Mesenchymal stem cell (in vitro differentiated cells and primary cell): ENCODE results near the gene IQGAP1.

Experiments used
- DNase-seq: peaks from one replicate; pipeline ENCODE4 v3.0.0-alpha.2; 2013
- H2AFZ ChIP-seq: one replicate; pipeline ENCODE4 v1.6.1; 2013; ENCODE audit warnings: low read depth, mild to moderate bottlenecking, control low read depth, inconsistent platforms, low read length, moderate library complexity
- H2AK5ac ChIP-seq: 2 replicates; pipeline ENCODE4 v1.6.1; 2013; ENCODE audit warnings: low read length, moderate library complexity, mild to moderate bottlenecking, inconsistent platforms; ENCODE audit not compliant: severe bottlenecking
- H2BK120ac ChIP-seq: one replicate; pipeline ENCODE4 v1.6.1; 2013; ENCODE audit warnings: low read depth, mild to moderate bottlenecking, inconsistent platforms, low read length, moderate library complexity
- H2BK12ac ChIP-seq, 2 experiments: one replicate each; pipeline ENCODE4 v1.6.1; 2013; ENCODE audit warnings: inconsistent platforms in 2 of 2, low read length in 2 of 2, mild to moderate bottlenecking in 2 of 2, moderate library complexity in 2 of 2, control low read depth in 1 of 2
- H2BK15ac ChIP-seq: one replicate; pipeline ENCODE4 v1.6.1; 2013; ENCODE audit warnings: mild to moderate bottlenecking, low read depth, inconsistent platforms; ENCODE audit not compliant: poor library complexity, severe bottlenecking
- H2BK5ac ChIP-seq: 2 replicates; pipeline ENCODE4 v1.6.1; 2013; ENCODE audit warnings: low read depth, mild to moderate bottlenecking, low read length, control low read depth, inconsistent platforms; ENCODE audit not compliant: poor library complexity, severe bottlenecking
- H3K14ac ChIP-seq, 2 experiments: one replicate each; pipeline ENCODE4 v1.6.1; 2013; ENCODE audit warnings: inconsistent platforms in 2 of 2, low read length in 2 of 2, control low read depth in 1 of 2, mild to moderate bottlenecking in 1 of 2, moderate library complexity in 1 of 2
- H3K18ac ChIP-seq, 2 experiments: one replicate each; pipeline ENCODE4 v1.6.1; 2013; ENCODE audit warnings: inconsistent platforms in 2 of 2, low read length in 2 of 2, control low read depth in 1 of 2, low read depth in 1 of 2, mild to moderate bottlenecking in 1 of 2
- H3K23ac ChIP-seq, 2 experiments: one replicate each; pipeline ENCODE4 v1.6.1; 2013; ENCODE audit warnings: inconsistent platforms in 2 of 2, low read length in 2 of 2, mild to moderate bottlenecking in 2 of 2, moderate library complexity in 2 of 2, control low read depth in 1 of 2
- H3K27ac ChIP-seq: 2 replicates; pipeline ENCODE4 v1.5.1; 2013; ENCODE audit warnings: mild to moderate bottlenecking, moderate library complexity, low read length, control low read depth, inconsistent platforms; ENCODE audit not compliant: poor library complexity, severe bottlenecking
- H3K27me3 ChIP-seq, 2 experiments: 2 replicates each; pipeline versions ENCODE4 v1.6.1 to v1.7.0; 2013; ENCODE audit warnings: low read length in 2 of 2, mild to moderate bottlenecking in 2 of 2, moderate library complexity in 2 of 2, control low read depth in 1 of 2, inconsistent platforms in 1 of 2; ENCODE audit not compliant: control insufficient read depth in 1 of 2, insufficient read depth in 1 of 2
- H3K36me3 ChIP-seq, 2 experiments: 2 replicates each; pipeline versions ENCODE4 v1.6.1 to v1.7.0; 2013; ENCODE audit warnings: low read length in 2 of 2, control low read depth in 1 of 2, inconsistent platforms in 1 of 2, low read depth in 1 of 2, mild to moderate bottlenecking in 1 of 2; ENCODE audit not compliant: insufficient read depth in 2 of 2, control insufficient read depth in 1 of 2
- H3K4ac ChIP-seq, 2 experiments: one replicate each; pipeline ENCODE4 v1.6.1; 2013; ENCODE audit warnings: inconsistent platforms in 2 of 2, low read length in 2 of 2, mild to moderate bottlenecking in 2 of 2, moderate library complexity in 2 of 2, control low read depth in 1 of 2, low read depth in 1 of 2
- H3K4me1 ChIP-seq: 2 replicates; pipeline ENCODE4 v1.6.1; 2013; ENCODE audit warnings: low read depth, low read length, control low read depth; ENCODE audit not compliant: control insufficient read depth, insufficient read depth
- H3K4me2 ChIP-seq: 2 replicates; pipeline ENCODE4 v1.6.1; 2013; ENCODE audit warnings: low read length, mild to moderate bottlenecking, inconsistent platforms; ENCODE audit not compliant: poor library complexity, severe bottlenecking
- H3K4me3 ChIP-seq, 2 experiments: 2 replicates each; pipeline versions ENCODE4 v1.5.1 to v1.7.0; 2013; ENCODE audit warnings: low read length in 2 of 2, mild to moderate bottlenecking in 2 of 2, control low read depth in 1 of 2, low read depth in 1 of 2; ENCODE audit not compliant: insufficient read depth in 1 of 2
- H3K79me1 ChIP-seq: replicated peaks from 2 replicates; pipeline ENCODE4 v1.6.1; 2013; ENCODE audit warnings: mild to moderate bottlenecking, control low read depth, low read length, inconsistent platforms; ENCODE audit not compliant: poor library complexity, severe bottlenecking
- H3K9ac ChIP-seq: 2 replicates; pipeline ENCODE4 v1.7.0; 2013; ENCODE audit warnings: mild to moderate bottlenecking, low read length, moderate library complexity
- H3K9me3 ChIP-seq: 2 replicates; pipeline ENCODE4 v1.7.0; 2013; ENCODE audit warnings: mild to moderate bottlenecking, low read length; ENCODE audit not compliant: control insufficient read depth
- H4K8ac ChIP-seq: one replicate; pipeline ENCODE4 v1.6.1; 2013; ENCODE audit warnings: inconsistent platforms, mild to moderate bottlenecking, low read length, moderate library complexity
- H4K91ac ChIP-seq: one replicate; pipeline ENCODE4 v1.6.1; 2013; ENCODE audit warnings: mild to moderate bottlenecking, low read length, inconsistent platforms
- WGBS: methylation state at CpG from one replicate; pipeline ENCODE4 v1.1.7; 2013; ENCODE audit warnings: mixed read lengths; 5-methylcytosine and 5-hydroxymethylcytosine counted together

Gene IQGAP1

DNA sequence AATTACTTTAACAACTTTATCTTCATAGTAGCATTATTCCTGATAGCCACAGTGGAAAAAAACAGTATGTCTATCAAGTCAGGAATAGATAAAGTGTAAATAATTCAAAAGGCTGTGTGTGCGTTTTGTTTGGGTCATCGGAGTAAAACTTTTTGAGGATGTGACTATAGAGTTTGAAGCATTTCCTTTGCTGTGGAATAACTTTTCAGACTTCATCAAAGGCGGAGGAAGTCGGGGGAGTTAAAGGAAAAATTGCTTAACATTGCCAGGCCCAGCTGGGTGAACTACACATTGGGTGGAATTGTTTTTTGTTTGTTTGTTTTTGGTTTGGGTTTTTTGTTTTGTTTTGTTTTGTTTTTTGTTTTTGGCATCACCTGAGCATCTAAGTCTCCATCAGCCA lies 71.3 kb downstream of the IQGAP1 start:
- Histone ChIP-seq H2BK12ac (no peak overlapping the region), H3K4me3 (no peak overlapping the region), H3K4me1 (peaks cover under 1% of the 10 kb centered on the region), H3K18ac (no peak overlapping the region), H2BK5ac (no peak overlapping the region), H2AFZ (no peak overlapping the region), H4K91ac (no peak overlapping the region), H3K27me3 (no peaks in the 10 kb centered on the region), H3K14ac (no peak overlapping the region), H3K9me3 (no peaks in the 10 kb centered on the region), H3K4me2 (no peak overlapping the region), H2BK120ac (no peak overlapping the region), H3K36me3 (peaks cover 17 to 56% of the 10 kb centered on the region in 2 experiments), H3K4ac (no peak overlapping the region), H3K79me1 (peaks cover 18% of the 10 kb centered on the region), H3K9ac (peak overlapping the region; percentile 39), H3K27ac (no peak overlapping the region), H4K8ac (no peak overlapping the region), H3K23ac (no peak overlapping the region), H2BK15ac (no peak overlapping the region), H2AK5ac (no peak overlapping the region)
- 76% methylated on average over 4 of the region's 4 CpGs for WGBS
- DNase-seq, result no peak

DNA sequence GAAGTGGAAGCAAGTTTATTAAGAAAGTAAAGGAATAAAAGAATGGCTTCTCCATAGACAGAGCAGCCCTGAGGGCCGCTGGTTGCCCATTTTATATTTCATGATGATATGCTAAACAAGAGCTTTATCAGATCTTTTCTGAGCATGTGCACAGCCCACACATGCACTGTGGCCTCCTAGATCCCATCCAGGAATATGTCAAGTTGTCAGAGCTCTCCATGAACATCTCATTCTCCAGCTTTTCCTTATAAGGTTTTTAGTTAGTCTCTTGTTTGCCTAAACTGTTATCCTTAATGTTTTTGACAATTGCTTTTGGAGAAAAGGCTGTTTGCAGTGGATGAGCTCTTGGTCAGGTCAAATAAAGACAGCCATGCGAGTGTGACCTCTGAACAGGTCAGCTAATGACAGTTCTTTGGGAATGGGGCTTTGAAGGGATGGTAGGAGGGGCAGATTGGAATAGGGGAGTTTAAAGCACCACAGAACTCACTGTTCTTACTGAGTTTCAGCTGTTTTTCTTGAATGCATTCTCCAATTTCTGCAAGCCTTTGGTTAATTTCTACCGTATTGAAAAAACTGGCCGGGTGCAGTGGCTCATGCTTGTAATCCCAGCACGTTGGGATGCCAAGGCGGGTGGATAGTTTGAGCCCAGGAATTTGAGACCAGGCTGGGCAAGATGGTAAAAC lies 72.2 kb downstream of the IQGAP1 start:
- Histone ChIP-seq H3K27me3 (no peaks in the 10 kb centered on the region), H2BK12ac (no peak overlapping the region), H4K91ac (no peak overlapping the region), H3K4me2 (no peak overlapping the region), H4K8ac (no peak overlapping the region), H3K36me3 (peaks cover 14 to 47% of the 10 kb centered on the region in 2 experiments), H2BK120ac (no peak overlapping the region), H3K9me3 (no peaks in the 10 kb centered on the region), H3K14ac (no peak overlapping the region), H3K23ac (no peak overlapping the region), H2AFZ (no peak overlapping the region), H3K18ac (no peak overlapping the region), H3K79me1 (peaks cover 16% of the 10 kb centered on the region), H3K4me1 (peaks cover 1% of the 10 kb centered on the region), H3K4me3 (no peak overlapping the region), H2AK5ac (no peak overlapping the region), H2BK5ac (no peak overlapping the region), H3K27ac (no peak overlapping the region), H3K9ac (no peak overlapping the region), H2BK15ac (no peak overlapping the region), H3K4ac (no peak overlapping the region)
- DNase-seq, result no peak
- 93% methylated on average over 6 of the region's 6 CpGs for WGBS

DNA sequence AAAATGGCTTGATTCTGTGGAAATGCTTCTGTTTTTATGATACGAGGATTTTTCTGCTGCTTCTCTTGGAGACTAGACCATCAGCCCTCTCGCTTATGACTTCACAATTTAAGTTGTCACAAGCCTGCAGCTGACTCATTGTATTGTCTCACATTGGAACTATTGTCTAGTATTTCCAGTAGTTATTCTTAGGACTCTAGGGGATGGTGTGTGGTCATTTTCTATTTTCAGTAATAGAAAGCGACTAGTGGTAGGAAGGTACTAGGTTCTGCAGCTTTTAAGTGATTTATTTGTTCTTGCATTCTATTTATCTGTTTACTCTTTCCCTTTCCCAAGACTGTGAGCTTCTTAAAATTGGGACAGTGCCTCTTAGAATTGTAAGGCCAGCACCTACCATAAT lies 75.3 kb downstream of the IQGAP1 start:
- no peaks in the 10 kb centered on the region for H3K9me3 ChIP-seq
- peak overlapping the region; percentile 53 for H3K27ac ChIP-seq
- peak overlapping the region; percentile 82 for H3K9ac ChIP-seq
- H4K91ac ChIP-seq, result no peak overlapping the region
- H2BK120ac ChIP-seq, result no peak overlapping the region
- no peak overlapping the region for H2BK5ac ChIP-seq
- 86% methylated on average over 3 of the region's 3 CpGs for WGBS
- H3K4me2 ChIP-seq, result no peak overlapping the region
- H3K14ac ChIP-seq, result no peak overlapping the region
- peak; percentile 70 for DNase-seq
- H2AFZ ChIP-seq, result no peak overlapping the region
- no peak overlapping the region for H2BK12ac ChIP-seq
- no peak overlapping the region for H3K4ac ChIP-seq
- no peak overlapping the region for H4K8ac ChIP-seq
- no peak overlapping the region for H3K23ac ChIP-seq
- no peak overlapping the region for H2AK5ac ChIP-seq
- H3K4me1 ChIP-seq, result peaks cover 7% of the 10 kb centered on the region
- no peaks in the 10 kb centered on the region for H3K27me3 ChIP-seq
- no peak overlapping the region for H2BK15ac ChIP-seq
- H3K36me3 ChIP-seq, result peaks cover 15 to 48% of the 10 kb centered on the region in 2 experiments
- no peak overlapping the region for H3K18ac ChIP-seq
- peak overlapping the region in 1 of 2 experiments; percentile 43 for H3K4me3 ChIP-seq
- H3K79me1 ChIP-seq, result peaks cover 25% of the 10 kb centered on the region

DNA sequence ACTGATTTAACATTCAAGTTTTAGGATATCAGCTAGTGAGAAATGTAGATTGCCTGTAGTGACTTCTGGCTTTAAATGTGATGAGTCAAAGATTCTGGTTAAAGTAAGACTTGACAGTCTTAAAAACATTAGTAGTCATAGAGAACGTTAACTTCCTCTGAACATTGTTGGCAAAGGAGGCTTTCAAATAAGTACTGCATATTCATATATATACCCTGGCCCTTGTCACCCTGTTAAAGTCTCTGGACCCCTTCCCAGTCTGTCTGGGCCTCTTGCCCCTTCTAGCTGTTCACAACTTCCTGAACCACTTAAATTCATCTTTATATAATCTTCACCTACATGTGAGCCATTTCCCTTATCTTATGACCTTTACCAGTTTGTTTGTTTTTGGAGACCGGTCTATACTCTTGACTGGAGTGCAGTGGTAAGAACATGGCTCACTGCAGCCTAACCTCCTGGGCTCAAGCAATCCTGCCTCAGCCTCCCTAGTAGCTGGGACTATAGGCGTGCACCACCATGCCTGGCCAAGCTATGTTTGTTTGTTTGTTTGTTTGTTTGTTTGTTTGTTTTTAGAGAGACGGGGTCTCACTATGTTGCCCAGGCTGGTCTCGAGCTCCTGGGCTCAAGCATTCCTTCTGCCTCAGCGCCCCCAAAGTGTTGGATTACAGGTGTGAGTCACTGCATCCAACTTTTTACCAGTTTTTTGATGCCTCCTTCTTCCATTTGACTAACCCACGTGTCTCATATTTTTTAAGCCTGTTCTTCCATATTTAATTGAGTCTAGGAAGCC lies 77.3 kb downstream of the IQGAP1 start:
- peak overlapping the region; percentile 13 for H3K27ac ChIP-seq
- no peak overlapping the region for H2BK5ac ChIP-seq
- H3K27me3 ChIP-seq, result no peaks in the 10 kb centered on the region
- H2AFZ ChIP-seq, result no peak overlapping the region
- H3K4me1 ChIP-seq, result peaks cover 7% of the 10 kb centered on the region
- H3K14ac ChIP-seq, result no peak overlapping the region
- H3K23ac ChIP-seq, result no peak overlapping the region
- no peak overlapping the region for H2AK5ac ChIP-seq
- no peak overlapping the region for H3K4me2 ChIP-seq
- no peak overlapping the region for H3K4ac ChIP-seq
- H2BK15ac ChIP-seq, result no peak overlapping the region
- DNase-seq, result peak; percentile 60
- H3K9me3 ChIP-seq, result no peaks in the 10 kb centered on the region
- 75% methylated on average over 7 of the region's 7 CpGs for WGBS
- no peak overlapping the region for H3K18ac ChIP-seq
- no peak overlapping the region for H4K91ac ChIP-seq
- no peak overlapping the region for H4K8ac ChIP-seq
- peak overlapping the region; percentile 27 for H3K9ac ChIP-seq
- peaks cover 18 to 50% of the 10 kb centered on the region in 2 experiments for H3K36me3 ChIP-seq
- H2BK12ac ChIP-seq, result no peak overlapping the region
- H3K79me1 ChIP-seq, result peaks cover 30% of the 10 kb centered on the region
- no peak overlapping the region for H2BK120ac ChIP-seq
- H3K4me3 ChIP-seq, result no peak overlapping the region
